Suprapubic skin (tissue), 4 donors: Measurements from ENCODE around the gene NEURL1.

Experiments
- CTCF ChIP-seq, 2 donors: fragments of 200-600 bp in 1 of 2; fragments of 450-650 bp in 1 of 2; sonication (generic) in 1 of 2; IDR thresholded peaks; one replicate each; pipeline ENCODE4 v1.5.1; 2016 to 2019; ENCODE audit warnings: antibody characterized with exemption in 2 of 2, mild to moderate bottlenecking in 1 of 2, moderate library complexity in 1 of 2
- EP300 ChIP-seq: sonication (generic); formaldehyde crosslinking; IDR thresholded peaks from one replicate; pipeline ENCODE4 v1.6.1; 2017; ENCODE audit warnings: antibody characterized with exemption
- POLR2A ChIP-seq, 2 donors: fragments of 450-650 bp; IDR thresholded peaks; one replicate each; pipeline ENCODE4 v1.6.1; 2017; ENCODE audit warnings: antibody characterized with exemption in 2 of 2, mild to moderate bottlenecking in 2 of 2, moderate library complexity in 2 of 2
- POLR2AphosphoS5 ChIP-seq, 3 donors: sonication (generic); formaldehyde crosslinking; IDR thresholded peaks; one replicate each; pipeline ENCODE4 v1.6.1; 2017; ENCODE audit warnings: antibody characterized with exemption in 3 of 3

GRCh38 chr10:103571656-103571975 lies 78.1 kb downstream of the NEURL1 start:
- TF ChIP-seq POLR2A (IDR thresholded peaks at IDR 0.05) (no peak), CTCF (IDR thresholded peaks at IDR 0.05) (no peak), POLR2AphosphoS5 (IDR thresholded peaks at IDR 0.05) (no peak), EP300 (no peak)
